Measurements from ENCODE around the gene DNASE1.

DNA sequence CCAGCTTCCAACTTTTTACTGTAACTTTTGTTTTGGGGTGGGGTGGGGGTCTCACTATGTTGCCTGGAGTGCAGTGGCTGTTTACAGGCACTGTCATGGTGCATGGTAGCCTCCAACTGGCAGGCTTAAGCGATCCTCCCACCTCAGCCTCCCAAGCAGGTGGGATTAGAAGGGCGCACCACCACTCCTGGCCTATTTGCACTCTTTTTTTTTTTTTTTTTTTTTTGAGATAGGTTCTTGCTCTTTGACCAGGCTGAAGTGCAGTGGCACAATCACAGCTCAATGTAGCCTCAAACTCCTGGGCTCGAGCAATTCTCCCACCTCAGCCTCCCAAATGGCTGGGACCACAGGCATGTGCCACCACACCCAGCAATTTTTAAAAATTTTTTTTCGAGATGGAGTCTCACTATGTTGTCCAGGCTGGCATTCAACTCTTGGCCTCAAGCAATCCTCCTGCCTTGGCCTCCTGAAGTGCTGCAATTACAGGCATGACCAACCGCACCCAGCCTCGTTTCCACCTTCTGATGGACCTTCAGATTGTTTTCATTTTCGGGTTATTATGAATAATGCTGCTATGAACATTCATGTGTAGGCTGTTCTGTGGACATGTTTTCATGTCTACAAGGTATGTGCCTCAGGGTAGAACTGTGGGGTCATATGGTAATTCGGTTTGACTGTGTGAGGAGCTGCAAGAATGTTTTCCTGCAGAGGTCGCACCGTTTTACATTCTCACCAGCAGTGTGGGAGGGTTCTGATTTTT lies 51.9 kb downstream of the DNASE1 start:
- no peak for TF ChIP-seq POLR2A (IDR thresholded peaks at IDR 0.05)
- TF ChIP-seq, protein P1, sequence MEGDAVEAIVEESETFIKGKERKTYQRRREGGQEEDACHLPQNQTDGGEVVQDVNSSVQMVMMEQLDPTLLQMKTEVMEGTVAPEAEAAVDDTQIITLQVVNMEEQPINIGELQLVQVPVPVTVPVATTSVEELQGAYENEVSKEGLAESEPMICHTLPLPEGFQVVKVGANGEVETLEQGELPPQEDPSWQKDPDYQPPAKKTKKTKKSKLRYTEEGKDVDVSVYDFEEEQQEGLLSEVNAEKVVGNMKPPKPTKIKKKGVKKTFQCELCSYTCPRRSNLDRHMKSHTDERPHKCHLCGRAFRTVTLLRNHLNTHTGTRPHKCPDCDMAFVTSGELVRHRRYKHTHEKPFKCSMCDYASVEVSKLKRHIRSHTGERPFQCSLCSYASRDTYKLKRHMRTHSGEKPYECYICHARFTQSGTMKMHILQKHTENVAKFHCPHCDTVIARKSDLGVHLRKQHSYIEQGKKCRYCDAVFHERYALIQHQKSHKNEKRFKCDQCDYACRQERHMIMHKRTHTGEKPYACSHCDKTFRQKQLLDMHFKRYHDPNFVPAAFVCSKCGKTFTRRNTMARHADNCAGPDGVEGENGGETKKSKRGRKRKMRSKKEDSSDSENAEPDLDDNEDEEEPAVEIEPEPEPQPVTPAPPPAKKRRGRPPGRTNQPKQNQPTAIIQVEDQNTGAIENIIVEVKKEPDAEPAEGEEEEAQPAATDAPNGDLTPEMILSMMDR (IDR thresholded peaks at IDR 0.05), result no peak
